Measurements from ENCODE around the gene WDR45B.

The WDR45B gene

DNA sequence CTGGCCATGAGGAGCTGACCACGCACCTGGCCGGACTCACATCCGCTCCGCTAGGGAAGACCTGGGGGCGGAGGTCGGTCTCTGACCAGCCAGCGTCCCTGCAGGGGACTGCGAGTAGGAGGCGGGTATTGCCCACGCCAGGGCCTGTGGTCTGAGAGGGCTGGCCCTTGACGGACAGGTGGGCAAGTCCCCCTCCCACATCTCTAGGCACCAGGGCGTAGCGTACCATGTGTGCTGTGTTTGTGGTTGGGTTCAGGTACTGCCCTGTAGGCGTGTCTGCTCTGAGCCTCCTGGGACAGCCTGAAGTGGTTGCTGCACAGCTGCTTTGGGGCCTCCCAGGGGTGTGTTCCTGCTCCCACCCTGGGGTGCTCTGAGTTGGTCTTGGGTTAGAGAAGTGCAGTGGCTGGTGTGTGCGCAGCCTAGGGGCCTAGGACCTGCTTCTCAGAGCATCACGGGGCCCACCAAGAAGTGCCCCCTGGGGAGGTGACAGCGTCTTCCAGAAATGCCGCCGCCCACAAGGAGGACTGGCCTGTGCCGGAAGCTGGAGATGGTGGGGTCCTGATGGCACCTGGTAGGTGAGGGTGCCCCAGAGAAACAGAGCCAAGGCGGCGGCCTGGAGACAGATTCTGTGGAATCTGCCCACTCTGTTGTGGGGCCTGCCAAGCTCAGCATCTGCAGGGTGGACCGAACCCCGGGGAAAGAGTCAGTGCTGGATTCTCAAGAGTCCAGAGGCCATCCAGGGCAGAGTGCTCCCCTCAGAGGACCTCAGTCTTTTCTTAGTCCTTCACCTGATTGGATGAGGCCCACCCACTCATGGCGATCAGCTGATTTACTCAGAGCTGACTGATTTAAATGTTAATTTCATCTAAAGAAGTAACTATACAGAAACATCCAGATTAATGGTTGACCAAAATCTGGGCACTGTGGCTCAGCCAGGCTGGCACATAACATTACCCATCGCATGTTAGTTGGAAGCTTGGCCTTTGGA lies 48.3 kb downstream of the WDR45B start:
- TF ChIP-seq CTCF (IDR thresholded peaks at IDR 0.05): no peak

DNA sequence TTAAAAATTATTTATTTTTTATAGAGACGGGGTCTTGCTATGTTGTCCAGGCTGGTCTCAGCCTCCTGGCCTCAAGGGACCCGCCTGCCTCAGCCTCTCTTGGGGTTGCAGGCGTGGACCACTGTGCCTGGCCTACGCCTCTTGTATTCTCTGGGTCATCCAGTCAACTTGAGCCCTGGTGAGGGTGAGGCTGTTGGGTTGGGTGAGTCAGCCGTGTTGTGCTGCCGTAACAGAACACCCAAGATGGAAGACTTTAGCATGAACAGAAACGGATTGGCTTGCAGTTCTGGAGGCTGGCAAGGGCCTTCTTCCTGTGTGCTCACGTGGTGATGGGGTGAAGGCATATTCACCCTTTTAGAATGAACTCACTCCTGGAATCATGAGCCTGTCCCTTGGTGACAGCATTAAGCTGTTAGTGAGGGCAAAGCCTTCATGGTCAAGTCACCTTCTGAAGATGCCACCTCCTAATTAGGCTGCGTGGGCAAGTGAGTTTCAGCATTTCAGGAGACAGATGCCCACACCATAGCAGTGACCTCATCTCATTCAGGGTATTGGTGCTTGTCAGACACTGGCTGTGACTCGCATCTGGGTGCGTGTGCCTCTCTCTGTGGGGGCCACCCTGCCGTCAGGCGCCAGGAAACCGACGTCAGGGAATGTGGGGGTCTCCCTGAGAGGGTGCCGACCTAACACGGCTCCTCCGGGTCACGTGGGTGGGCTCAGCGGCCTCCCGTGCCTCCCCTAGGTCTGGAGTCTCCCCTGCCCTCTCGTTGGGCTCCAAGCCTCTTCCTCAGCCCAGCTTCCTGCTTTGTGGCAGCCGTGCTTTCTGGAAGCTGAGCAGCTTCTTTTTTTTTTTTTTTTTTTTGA lies 49.8 kb downstream of the WDR45B start:
- no peak for TF ChIP-seq CTCF (IDR thresholded peaks at IDR 0.05)

- no peak for TF ChIP-seq CTCF (IDR thresholded peaks at IDR 0.05)
Observed at GRCh38 chr17:82596837-82597672, 51.2 kb downstream of the WDR45B start.

- no peak for TF ChIP-seq CTCF (IDR thresholded peaks at IDR 0.05)
Observed at GRCh38 chr17:82596296-82596695, 51.9 kb downstream of the WDR45B start.

DNA sequence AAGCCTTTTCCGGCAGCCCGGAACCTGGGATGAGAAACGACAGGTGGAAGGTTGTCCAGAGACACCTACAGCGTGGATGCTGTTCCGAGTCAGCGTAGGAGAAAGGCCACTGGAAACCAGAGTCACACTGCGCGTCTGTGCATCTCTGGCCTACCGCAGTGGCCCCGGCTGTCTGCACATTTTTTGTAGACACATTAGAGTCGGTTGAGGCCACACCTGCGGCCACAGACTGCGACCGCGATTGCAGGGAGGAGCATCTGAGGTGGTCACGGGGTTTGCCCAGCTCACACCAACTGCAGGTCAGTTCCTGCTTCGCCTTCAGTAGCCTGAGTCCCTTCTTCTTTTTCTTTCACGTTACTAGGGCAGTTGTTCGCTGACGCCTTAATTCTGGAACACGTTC lies 52.4 kb downstream of the WDR45B start:
- TF ChIP-seq CTCF (IDR thresholded peaks at IDR 0.05): no peak

- no peak for TF ChIP-seq CTCF (IDR thresholded peaks at IDR 0.05)
Observed at GRCh38 chr17:82594571-82594970, 53.7 kb downstream of the WDR45B start.

DNA sequence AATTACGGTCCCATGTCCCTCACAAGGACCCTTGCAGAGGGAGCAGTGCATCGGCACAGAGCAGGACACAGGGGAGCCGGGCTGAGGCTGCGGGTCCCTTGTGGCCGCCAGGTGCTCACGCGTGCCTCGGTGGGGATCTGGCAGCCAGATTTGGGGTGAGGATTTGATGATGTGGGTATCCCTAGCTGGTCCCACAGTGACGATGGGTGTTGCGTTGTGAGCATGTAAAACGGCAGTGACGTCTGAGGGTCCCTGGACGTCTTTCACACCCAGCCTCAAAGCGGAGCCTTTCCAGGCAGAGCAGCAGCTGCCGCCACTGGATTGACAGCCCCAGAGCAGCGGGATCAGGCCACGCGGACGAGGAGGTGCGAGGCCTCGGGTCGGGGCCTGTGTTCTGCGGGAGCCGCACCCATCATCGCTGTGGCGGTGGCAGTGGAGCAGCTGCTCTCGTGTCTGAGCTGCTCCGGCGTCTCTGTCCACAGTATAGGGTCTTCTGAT lies 54.6 kb downstream of the WDR45B start:
- no peak for TF ChIP-seq CTCF (IDR thresholded peaks at IDR 0.05)
